GM12891 (cell line): ENCODE data around the gene BARHL1.

Experiments used
- POLR2A ChIP-seq: IDR thresholded peaks from 2 replicates; pipeline ENCODE4 v1.6.1; 2011; ENCODE audit warnings: low read depth, low read length, control low read depth
- POLR2AphosphoS5 ChIP-seq: IDR thresholded peaks from 2 replicates; pipeline ENCODE4 v1.6.1; 2011; ENCODE audit warnings: low read depth, low read length, control low read depth
- POU2F2 ChIP-seq: IDR thresholded peaks from 2 replicates; pipeline ENCODE4 v1.6.1; 2011; ENCODE audit warnings: low read depth, mild to moderate bottlenecking, control low read depth, low read length, moderate library complexity
- TAF1 ChIP-seq: IDR thresholded peaks from 2 replicates; pipeline ENCODE4 v1.6.1; 2011; ENCODE audit warnings: low read depth, low read length, control low read depth

- TF ChIP-seq TAF1 (no peak), POLR2AphosphoS5 (no peak), POLR2A (no peak), POU2F2 (no peak)
Measured at GRCh38 chr9:132602207-132602606, 19.8 kb downstream of the BARHL1 start.
